Endodermal cell (in vitro differentiated cells): ENCODE results near the gene PRRG3. TPM values are rescaled to one million over a fixed set of nuclear protein-coding genes. Genes with fewer than 3 reads are reported as not detected.

Experiments used
- DNase-seq: peaks from one replicate; pipeline ENCODE4 v3.0.0-alpha.2; 2017
- H3K27ac ChIP-seq: 2 replicates; pipeline ENCODE4 v1.5.1; 2013; ENCODE audit warnings: mild to moderate bottlenecking, low read depth, low read length, moderate library complexity
- H3K27me3 ChIP-seq: 2 replicates; pipeline ENCODE4 v1.6.1; 2013; ENCODE audit warnings: mild to moderate bottlenecking, low read length, moderate library complexity; ENCODE audit not compliant: insufficient read depth, control insufficient read depth, poor library complexity, severe bottlenecking
- H3K36me3 ChIP-seq: 2 replicates; pipeline ENCODE4 v1.7.0; 2013; ENCODE audit warnings: mild to moderate bottlenecking, low read length, moderate library complexity; ENCODE audit not compliant: control insufficient read depth, insufficient read depth
- H3K4me1 ChIP-seq: one replicate; pipeline ENCODE4 v1.7.0; 2013; ENCODE audit warnings: low read length; ENCODE audit not compliant: control insufficient read depth, insufficient read depth
- H3K4me3 ChIP-seq: 2 replicates; pipeline ENCODE4 v1.5.1; 2013; ENCODE audit warnings: mild to moderate bottlenecking, low read length, moderate library complexity
- H3K9ac ChIP-seq: 2 replicates; pipeline ENCODE4 v1.6.1; 2013; ENCODE audit warnings: mild to moderate bottlenecking, low read length, moderate library complexity; ENCODE audit not compliant: poor library complexity, severe bottlenecking; ENCODE audit errors: extremely low read depth
- H3K9me3 ChIP-seq: 2 replicates; pipeline ENCODE4 v1.6.1; 2013; ENCODE audit warnings: mild to moderate bottlenecking, low read length, moderate library complexity; ENCODE audit not compliant: control insufficient read depth
- H3K27ac Mint-ChIP-seq: 2 replicates; pipeline ENCODE4 v1.8.0; 2020; ENCODE audit warnings: mixed read lengths
- H3K27me3 Mint-ChIP-seq: 2 replicates; pipeline ENCODE4 v1.8.0; 2021; ENCODE audit warnings: mild to moderate bottlenecking, mixed read lengths; ENCODE audit not compliant: insufficient read depth
- H3K36me3 Mint-ChIP-seq: 2 replicates; pipeline ENCODE4 v1.8.0; 2020; ENCODE audit warnings: low read depth, mixed read lengths
- H3K4me1 Mint-ChIP-seq: 2 replicates; pipeline ENCODE4 v1.8.0; 2020; ENCODE audit warnings: mixed read lengths
- H3K4me3 Mint-ChIP-seq: 2 replicates; pipeline ENCODE4 v1.8.0; 2020; ENCODE audit warnings: mild to moderate bottlenecking, moderate library complexity, mixed read lengths
- H3K9me3 Mint-ChIP-seq: 2 replicates; pipeline ENCODE4 v1.8.0; 2020; ENCODE audit warnings: mild to moderate bottlenecking, mixed read lengths
- WGBS, 2 experiments: methylation state at CpG; one replicate each; pipeline versions ENCODE4 v1.1.5 to v1.1.7; 2013; ENCODE audit warnings: missing lambda C conversion rate in 2 of 2, mixed read lengths in 1 of 2; ENCODE audit not compliant: insufficient coverage in 1 of 2, insufficient read length in 1 of 2; 5-methylcytosine and 5-hydroxymethylcytosine counted together
- total RNA-seq, 2 donors: library from RNA; stranded (reverse); fragmentation: NEBNext Ultra II Directional in 1 of 2; extraction: Animal tissue kit (Norgen Biotek cat#: 25700) in 1 of 2; gene quantifications; 2 replicates in 1 of 2; 3 replicates in 1 of 2; pipeline ENCODE4 v1.2.1, GENCODE V29; 2021
- TF ChIP-seq, protein P1 (sequence below): fragments of 200-600 bp; sonication (generic); conservative IDR thresholded peaks from 2 replicates; pipeline ENCODE4 v1.5.0; 2021; ENCODE audit warnings: antibody characterized with exemption, mild to moderate bottlenecking

PRRG3 gene
- total RNA-seq, 2 donors from 2014 or later = 4.8 to 11.4 TPM

DNA sequence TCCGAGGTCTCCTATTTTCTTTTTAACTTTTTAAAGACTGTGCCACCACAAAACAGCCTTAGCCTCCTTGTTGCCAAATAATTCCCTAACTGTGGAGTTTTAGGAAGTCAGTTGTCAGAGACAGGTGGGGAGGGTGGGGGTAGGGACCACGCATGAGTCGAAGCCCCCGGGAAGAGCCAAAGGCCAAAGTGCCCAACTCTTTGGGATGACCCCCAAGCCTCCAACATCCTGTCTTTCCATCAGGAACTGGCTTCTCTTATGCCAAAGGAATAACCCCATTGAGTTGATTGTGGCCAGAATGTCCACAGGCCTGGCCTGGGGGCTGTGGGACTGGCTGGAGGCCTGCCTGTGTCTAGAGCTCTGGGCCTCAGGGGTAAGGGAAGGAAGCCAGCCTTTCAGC, 5.8 kb downstream of the PRRG3 start:
- H3K36me3 Mint-ChIP-seq = no peaks in the 10 kb centered on the region
- 100% methylated on average over 4 of the region's 4 CpGs; no CpG with 5 or more reads in 1 of the 2 experiments for WGBS, 2 experiments
- H3K4me1 Mint-ChIP-seq = no peaks in the 10 kb centered on the region
- Histone ChIP-seq H3K27me3 (no peaks in the 10 kb centered on the region), H3K9me3 (no peaks in the 10 kb centered on the region), H3K9ac (no peak overlapping the region), H3K4me1 (no peaks in the 10 kb centered on the region), H3K36me3 (no peaks in the 10 kb centered on the region), H3K27ac (no peak overlapping the region), H3K4me3 (no peak overlapping the region)
- no peak for DNase-seq
- peaks cover 55% of the 10 kb centered on the region for H3K9me3 Mint-ChIP-seq
- peaks cover 6% of the 10 kb centered on the region for H3K27me3 Mint-ChIP-seq
- TF ChIP-seq, protein P1, sequence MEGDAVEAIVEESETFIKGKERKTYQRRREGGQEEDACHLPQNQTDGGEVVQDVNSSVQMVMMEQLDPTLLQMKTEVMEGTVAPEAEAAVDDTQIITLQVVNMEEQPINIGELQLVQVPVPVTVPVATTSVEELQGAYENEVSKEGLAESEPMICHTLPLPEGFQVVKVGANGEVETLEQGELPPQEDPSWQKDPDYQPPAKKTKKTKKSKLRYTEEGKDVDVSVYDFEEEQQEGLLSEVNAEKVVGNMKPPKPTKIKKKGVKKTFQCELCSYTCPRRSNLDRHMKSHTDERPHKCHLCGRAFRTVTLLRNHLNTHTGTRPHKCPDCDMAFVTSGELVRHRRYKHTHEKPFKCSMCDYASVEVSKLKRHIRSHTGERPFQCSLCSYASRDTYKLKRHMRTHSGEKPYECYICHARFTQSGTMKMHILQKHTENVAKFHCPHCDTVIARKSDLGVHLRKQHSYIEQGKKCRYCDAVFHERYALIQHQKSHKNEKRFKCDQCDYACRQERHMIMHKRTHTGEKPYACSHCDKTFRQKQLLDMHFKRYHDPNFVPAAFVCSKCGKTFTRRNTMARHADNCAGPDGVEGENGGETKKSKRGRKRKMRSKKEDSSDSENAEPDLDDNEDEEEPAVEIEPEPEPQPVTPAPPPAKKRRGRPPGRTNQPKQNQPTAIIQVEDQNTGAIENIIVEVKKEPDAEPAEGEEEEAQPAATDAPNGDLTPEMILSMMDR = no peak
- H3K4me3 Mint-ChIP-seq = no peak overlapping the region
- H3K27ac Mint-ChIP-seq = no peak overlapping the region

DNA sequence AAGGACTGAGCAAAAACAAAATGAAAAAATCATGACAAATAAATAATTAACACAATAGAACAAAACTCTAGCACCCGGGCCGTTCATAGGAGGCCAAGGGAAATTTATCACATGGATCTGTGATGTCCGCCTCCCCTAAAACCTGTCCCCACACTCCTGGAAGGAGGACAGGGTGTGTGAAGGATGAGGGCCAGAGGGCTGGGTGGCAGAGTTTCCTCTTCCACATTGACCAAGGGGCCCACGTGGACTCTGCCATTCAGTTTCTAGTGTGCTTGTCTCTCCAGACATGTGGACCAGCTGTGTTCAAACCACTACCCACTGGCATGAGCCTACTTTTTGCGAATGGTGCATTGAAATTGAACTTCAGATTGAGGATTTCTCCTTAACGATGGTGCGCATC, 6.3 kb downstream of the PRRG3 start:
- Mint-ChIP-seq H3K27ac (no peak overlapping the region), H3K4me3 (no peak overlapping the region), H3K27me3 (peaks cover 3% of the 10 kb centered on the region), H3K9me3 (peaks cover 50% of the 10 kb centered on the region), H3K36me3 (no peaks in the 10 kb centered on the region), H3K4me1 (no peaks in the 10 kb centered on the region)
- Histone ChIP-seq H3K36me3 (no peaks in the 10 kb centered on the region), H3K9ac (no peak overlapping the region), H3K9me3 (no peaks in the 10 kb centered on the region), H3K27ac (no peak overlapping the region), H3K4me1 (no peaks in the 10 kb centered on the region), H3K27me3 (no peaks in the 10 kb centered on the region), H3K4me3 (no peak overlapping the region)
- no peak for DNase-seq
- WGBS, 2 experiments = 87 to 100% methylated on average over 1 to 4 of the region's 7 CpGs
- TF ChIP-seq, protein P1 = no peak

- Histone ChIP-seq H3K4me3 (no peak overlapping the region), H3K27ac (no peak overlapping the region), H3K9ac (no peak overlapping the region), H3K36me3 (no peaks in the 10 kb centered on the region), H3K9me3 (no peaks in the 10 kb centered on the region), H3K4me1 (no peaks in the 10 kb centered on the region), H3K27me3 (no peaks in the 10 kb centered on the region)
- no peaks in the 10 kb centered on the region for H3K36me3 Mint-ChIP-seq
- WGBS, 2 experiments = 83 to 100% methylated on average over 1 to 6 of the region's 9 CpGs
- H3K27ac Mint-ChIP-seq = no peak overlapping the region
- TF ChIP-seq, protein P1 = no peak
- H3K9me3 Mint-ChIP-seq = peaks cover 47% of the 10 kb centered on the region
- no peak for DNase-seq
- no peak overlapping the region for H3K4me3 Mint-ChIP-seq
- no peaks in the 10 kb centered on the region for H3K4me1 Mint-ChIP-seq
- peaks cover 3% of the 10 kb centered on the region for H3K27me3 Mint-ChIP-seq
Observed at GRCh38 chrX:151702026-151702714, 6.9 kb downstream of the PRRG3 start.
